NOMO-1 treated with DMSO at 0.1 percent for 48 hours (cell line): ENCODE results near the gene SALL2.

ENCODE experiments used
- DNase-seq: peaks from one replicate; lab custom pipeline; 2025; ENCODE audit not compliant: unreplicated experiment; lab: John Stamatoyannopoulos, UW

Gene SALL2

GRCh38 chr14:21528381-21529348 is 2.5 kb upstream of the SALL2 start:
- DNase-seq: peak; percentile 23

GRCh38 chr14:21527318-21527679 is 1.2 kb upstream of the SALL2 start:
- DNase-seq: no peak

GRCh38 chr14:21526672-21527317 is 649 bp upstream of the SALL2 start:
- no peak for DNase-seq

- DNase-seq: no peak
These were observed 580 bp downstream of the SALL2 start for GRCh38 chr14:21525571-21525961.

- no peak for DNase-seq
These were observed 1.3 kb downstream of the SALL2 start for GRCh38 chr14:21524575-21525490.

GRCh38 chr14:21523203-21523602 is 2.9 kb downstream of the SALL2 start:
- DNase-seq: no peak

- no peak for DNase-seq
These were observed 4.6 kb downstream of the SALL2 start for GRCh38 chr14:21521501-21521900.

GRCh38 chr14:21520767-21521166 is 5.4 kb downstream of the SALL2 start:
- DNase-seq: no peak

GRCh38 chr14:21518725-21519124 is 7.4 kb downstream of the SALL2 start:
- no peak for DNase-seq

GRCh38 chr14:21514341-21514740 is 11.8 kb downstream of the SALL2 start:
- no peak for DNase-seq

GRCh38 chr14:21510735-21511657 is 15.2 kb downstream of the SALL2 start, which contains the start of gene METTL3:
Gene METTL3 (minus strand): TSS chr14:21511340. CDS start chr14:21511223, 117 bp downstream.
- peak; percentile 99 for DNase-seq

- peak; percentile 52 for DNase-seq
These were observed 16.6 kb downstream of the SALL2 start for GRCh38 chr14:21509432-21510143.

GRCh38 chr14:21506557-21506956 is 19.6 kb downstream of the SALL2 start:
- no peak for DNase-seq

- DNase-seq: no peak
These were observed 21.1 kb downstream of the SALL2 start for GRCh38 chr14:21505012-21505553.

GRCh38 chr14:21503376-21503775 is 22.8 kb downstream of the SALL2 start:
- no peak for DNase-seq

GRCh38 chr14:21501568-21501967 is 24.6 kb downstream of the SALL2 start:
- no peak for DNase-seq

GRCh38 chr14:21498540-21499526 is 27.3 kb downstream of the SALL2 start:
- DNase-seq: peak; percentile 38

GRCh38 chr14:21496453-21496852 is 29.7 kb downstream of the SALL2 start:
- no peak for DNase-seq
